NB4 (cell line): Measurements from ENCODE around the gene C2orf76.
"Not testable (repeated sequence)": the region's sequence is repeated elsewhere in the genome, so short reads cannot be mapped to it uniquely, and the experiment has no call there.

Experiments used
- DNase-seq: peaks from one replicate; pipeline ENCODE4 v3.0.0; 2010; ENCODE audit warnings: low read depth
- H3K4me3 ChIP-seq: one replicate; pipeline ENCODE4 v1.5.1; 2011; ENCODE audit warnings: mild to moderate bottlenecking, low read depth, low read length, moderate library complexity
- MYC ChIP-seq: IDR thresholded peaks from 2 replicates; pipeline ENCODE4 v1.6.1; 2011; ENCODE audit warnings: low read depth, low read length
- POLR2A ChIP-seq: IDR thresholded peaks from 2 replicates; pipeline ENCODE4 v1.6.1; 2011; ENCODE audit warnings: mild to moderate bottlenecking; ENCODE audit not compliant: insufficient read length; ENCODE audit errors: extremely low read depth
- TF ChIP-seq, protein P1 (sequence below): IDR thresholded peaks from one replicate; pipeline ENCODE4 v1.5.1; 2012; ENCODE audit warnings: low read depth, low read length
- TF ChIP-seq, protein P2 (sequence below): IDR thresholded peaks from 2 replicates; pipeline ENCODE4 v1.6.1; 2011; ENCODE audit warnings: low read depth, low read length

The C2orf76 gene

DNA sequence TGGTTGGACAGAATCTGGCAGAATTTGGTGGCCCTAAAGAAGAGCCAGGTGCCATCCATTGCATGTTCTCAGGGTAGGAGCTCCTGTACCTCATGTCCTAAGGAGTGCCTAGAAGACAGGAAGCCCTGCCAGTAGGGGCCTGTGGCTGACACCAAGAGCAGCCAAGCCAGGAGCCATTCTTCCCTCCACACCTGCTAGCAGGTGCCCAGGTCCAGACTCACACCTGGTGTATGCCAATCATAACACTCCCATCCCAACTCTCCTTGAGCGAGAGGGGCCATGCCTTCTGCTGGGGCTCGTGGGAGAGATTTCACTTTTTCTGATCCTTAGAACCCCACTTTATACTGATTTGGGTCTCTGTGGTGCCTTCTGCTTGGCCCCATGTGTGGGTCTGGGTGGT is 38.5 kb upstream of the C2orf76 start:
- no peak for DNase-seq
- TF ChIP-seq, protein P1, sequence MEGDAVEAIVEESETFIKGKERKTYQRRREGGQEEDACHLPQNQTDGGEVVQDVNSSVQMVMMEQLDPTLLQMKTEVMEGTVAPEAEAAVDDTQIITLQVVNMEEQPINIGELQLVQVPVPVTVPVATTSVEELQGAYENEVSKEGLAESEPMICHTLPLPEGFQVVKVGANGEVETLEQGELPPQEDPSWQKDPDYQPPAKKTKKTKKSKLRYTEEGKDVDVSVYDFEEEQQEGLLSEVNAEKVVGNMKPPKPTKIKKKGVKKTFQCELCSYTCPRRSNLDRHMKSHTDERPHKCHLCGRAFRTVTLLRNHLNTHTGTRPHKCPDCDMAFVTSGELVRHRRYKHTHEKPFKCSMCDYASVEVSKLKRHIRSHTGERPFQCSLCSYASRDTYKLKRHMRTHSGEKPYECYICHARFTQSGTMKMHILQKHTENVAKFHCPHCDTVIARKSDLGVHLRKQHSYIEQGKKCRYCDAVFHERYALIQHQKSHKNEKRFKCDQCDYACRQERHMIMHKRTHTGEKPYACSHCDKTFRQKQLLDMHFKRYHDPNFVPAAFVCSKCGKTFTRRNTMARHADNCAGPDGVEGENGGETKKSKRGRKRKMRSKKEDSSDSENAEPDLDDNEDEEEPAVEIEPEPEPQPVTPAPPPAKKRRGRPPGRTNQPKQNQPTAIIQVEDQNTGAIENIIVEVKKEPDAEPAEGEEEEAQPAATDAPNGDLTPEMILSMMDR: no peak
- TF ChIP-seq, protein P2, sequence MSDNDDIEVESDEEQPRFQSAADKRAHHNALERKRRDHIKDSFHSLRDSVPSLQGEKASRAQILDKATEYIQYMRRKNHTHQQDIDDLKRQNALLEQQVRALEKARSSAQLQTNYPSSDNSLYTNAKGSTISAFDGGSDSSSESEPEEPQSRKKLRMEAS: no peak
- no peak overlapping the region for H3K4me3 ChIP-seq

DNA sequence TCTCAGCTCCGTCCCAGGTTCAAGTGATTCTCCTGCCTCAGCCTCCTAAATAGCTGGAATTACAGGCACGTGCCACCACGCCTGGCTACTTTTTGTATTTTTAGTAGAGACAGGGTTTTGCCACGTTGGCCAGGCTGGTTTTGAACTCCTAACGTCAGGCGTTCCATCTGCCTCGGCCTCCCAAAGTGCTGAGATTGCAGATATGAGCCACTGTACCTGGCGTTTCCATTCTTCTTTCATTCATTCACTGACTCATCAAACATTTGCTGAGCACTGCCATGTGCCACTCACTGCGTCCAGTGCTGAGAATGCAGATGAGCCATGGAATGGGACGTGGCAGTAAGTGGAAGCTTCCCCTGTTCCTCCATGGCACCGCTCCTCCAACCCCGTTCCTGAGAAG is 37.0 kb upstream of the C2orf76 start:
- not testable (repeated sequence) for DNase-seq, H3K4me3 ChIP-seq

DNA sequence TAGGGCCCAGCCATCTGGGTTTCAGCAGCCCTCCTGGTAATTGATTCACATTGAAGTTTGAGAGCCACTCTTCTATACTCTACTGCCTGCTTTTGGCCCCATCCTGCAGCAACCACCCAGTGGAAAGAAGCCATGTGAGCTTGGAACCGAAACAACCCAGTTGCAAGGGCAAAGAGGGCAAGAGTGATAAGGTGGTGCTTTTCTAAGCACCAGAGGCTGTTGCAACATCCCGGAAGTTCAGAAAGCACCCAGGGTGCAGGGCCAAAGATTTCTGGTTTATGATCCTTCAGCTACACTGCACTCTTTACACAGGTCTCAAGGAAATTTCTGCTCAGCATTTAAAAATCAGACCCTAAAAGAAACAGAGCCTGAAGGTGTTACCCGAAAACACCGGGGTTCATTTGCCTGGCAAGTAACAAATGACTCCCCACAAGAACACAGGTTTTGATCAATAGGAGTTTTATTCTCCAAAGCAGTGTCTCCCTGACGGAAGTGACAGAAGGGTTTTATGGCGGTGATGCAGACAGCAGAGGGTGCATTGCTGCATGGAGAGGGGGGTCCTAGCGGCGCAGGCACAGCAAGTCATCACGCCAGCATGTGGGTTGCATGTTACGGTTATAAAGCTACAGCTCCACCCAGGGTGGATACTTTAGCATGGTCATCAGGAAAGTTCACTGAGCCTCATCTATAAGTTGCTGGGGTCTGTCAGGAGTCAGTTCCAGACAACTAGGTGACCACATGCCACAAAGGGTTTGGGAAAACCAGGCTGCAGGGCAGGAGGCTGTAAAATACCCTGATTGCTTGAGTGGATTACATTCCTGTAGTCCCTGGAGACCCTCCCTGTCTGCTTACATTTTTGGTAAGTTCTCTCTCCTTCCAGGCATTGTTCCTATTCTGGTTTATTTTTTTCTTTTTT is 36.3 kb upstream of the C2orf76 start:
- no peak overlapping the region for H3K4me3 ChIP-seq
- TF ChIP-seq, protein P1: no peak
- TF ChIP-seq, protein P2: peak; percentile 56
- DNase-seq: peak; percentile 81

DNA sequence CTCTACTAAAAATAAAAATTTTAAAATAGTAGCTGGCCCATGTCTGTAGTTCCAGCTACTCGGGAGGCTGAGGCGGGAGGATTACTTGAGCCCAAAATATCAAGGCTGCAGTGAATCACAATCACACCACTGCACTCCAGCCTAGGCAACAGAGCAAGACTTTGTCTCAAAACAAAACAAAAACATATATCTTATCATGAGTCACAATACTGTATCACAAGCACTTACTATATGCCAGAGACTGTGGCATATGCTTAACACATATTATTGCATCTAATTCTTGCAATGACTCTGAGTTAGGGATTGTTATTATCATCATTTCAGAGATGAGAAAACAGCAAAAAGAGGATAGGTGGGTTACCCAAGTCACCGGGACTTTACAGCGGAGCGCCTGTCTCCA is 35.5 kb upstream of the C2orf76 start:
- TF ChIP-seq, protein P1: no peak
- TF ChIP-seq POLR2A (no peak), MYC (no peak)
- no peak for DNase-seq
- H3K4me3 ChIP-seq: no peak overlapping the region

DNA sequence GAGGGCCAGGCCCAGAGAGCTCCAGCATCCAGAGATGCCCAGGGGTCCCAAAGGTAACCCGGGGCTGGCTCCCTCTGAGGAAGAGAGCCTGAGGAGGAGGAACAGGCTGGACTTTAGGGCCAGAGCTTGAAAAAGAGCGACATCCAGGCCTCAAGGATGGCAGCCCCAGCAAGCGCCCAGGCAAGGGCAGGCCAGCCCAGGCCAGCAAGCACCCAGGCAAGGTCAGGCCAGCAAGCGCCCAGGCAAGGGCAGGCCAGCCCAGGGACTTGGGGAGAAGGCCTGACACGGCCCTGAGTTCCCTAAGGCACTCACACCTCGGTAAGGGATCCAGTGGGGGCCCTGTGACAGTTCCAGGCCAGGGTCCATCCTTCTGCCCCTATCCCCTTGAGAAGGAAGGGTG is 30.6 kb upstream of the C2orf76 start:
- no peak for DNase-seq
- TF ChIP-seq, protein P1: no peak
- TF ChIP-seq, protein P2: no peak
- H3K4me3 ChIP-seq: no peak overlapping the region

DNA sequence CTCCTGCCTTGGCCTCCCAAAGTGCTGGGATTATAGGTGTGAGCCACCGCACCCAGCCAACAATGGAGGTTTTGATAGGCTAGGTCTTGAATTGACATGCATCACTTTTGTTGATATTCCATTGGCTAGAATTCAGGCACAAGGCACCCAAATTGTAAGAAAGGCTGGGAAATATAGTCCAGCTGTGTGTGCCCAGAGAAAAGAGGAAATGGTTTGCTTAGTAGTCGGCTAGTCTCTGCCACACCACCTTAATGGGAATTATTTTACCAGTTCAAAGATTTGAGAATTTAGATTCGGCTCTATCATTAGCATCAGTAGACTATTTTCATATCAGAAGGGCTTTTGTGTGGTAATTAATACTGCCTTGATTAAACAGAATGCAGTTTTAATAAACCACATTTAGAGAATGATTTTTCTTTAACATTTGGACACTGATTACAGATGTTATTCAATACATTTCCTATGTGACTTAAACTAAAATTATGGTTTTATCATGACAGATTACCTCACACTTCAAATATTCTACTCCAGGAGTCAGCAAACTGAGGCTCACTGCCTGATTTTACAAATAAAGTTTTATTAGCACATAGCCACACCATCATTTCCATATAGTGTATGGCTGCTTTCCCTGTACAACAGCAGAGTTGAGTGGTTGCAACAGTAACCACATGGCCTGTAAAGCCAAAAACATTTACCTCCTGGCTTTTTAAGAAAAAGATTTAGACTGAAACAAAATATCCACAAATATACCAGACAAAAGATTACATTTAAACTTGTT is 27.5 kb upstream of the C2orf76 start:
- TF ChIP-seq POLR2A: no peak
- TF ChIP-seq, protein P1: no peak
- no peak for TF ChIP-seq MYC
- TF ChIP-seq, protein P2: no peak
- no peak for DNase-seq
- no peak overlapping the region for H3K4me3 ChIP-seq
